ENCODE results near the gene ADCYAP1R1.

ADCYAP1R1 gene

DNA sequence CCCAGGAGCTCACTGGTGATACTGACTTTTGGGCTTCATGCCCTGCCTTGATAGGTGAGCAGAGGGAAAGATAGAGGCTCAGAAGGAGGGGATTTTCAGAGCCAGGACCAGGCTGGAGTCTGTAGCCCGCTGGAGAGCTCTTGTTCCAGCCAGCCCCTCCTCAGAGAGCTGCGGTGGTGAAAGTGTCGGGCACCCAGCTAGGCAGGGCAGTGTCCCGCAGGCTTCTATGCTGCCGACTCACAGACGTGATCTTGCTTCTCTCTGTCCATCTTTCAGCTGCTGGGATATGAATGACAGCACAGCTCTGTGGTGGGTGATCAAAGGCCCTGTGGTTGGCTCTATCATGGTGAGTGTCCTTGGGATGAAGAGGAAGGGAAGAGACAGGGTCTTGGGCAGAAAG, 35.2 kb downstream of the ADCYAP1R1 start:
- DNase-seq (ENCODE audit: low read depth in 2 of 2) = no peak

DNA sequence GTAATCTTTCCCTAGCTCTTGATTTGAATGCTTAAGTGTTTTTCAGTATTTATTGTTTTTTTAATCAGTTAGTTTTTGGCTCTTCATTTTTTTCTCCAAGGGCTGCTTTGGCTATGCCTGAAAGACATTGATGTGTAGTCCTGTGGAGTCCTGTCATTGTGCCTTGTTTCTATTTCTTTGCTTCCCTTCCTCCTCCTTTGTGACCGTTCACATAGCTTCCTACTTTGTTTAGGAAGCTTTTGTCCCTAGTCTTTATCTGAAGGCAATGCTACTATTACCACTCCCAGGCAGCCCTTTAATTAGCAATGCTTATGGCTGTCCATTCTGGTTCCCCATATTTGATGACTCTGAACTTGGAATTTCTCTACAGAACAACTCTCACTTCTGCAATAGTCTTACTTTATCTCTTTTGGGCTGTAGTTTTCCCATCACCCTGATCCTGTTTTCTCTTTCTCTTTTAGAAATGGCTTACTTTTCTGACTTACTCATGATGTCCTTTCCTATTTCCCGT, 39.9 kb downstream of the ADCYAP1R1 start:
- no peak for DNase-seq (ENCODE audit: low read depth in 2 of 2)

DNA sequence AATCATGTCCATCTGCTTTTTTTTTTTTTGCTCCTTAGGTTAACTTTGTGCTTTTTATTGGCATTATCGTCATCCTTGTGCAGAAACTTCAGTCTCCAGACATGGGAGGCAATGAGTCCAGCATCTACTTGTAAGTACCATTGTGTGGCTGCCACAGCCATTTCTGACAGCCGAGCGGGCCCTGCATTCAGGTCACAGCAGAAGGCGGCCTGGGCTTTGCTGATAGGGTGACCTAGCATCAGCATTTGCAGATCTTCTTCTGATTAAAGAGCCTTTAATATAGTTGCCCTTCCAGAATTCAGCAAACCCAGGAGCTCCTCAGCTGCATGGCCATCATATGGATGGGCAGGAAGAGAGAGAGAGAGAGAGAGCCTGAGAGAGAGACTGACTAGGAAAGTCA, 40.5 kb downstream of the ADCYAP1R1 start:
- no peak for DNase-seq (ENCODE audit: low read depth in 2 of 2)

DNA sequence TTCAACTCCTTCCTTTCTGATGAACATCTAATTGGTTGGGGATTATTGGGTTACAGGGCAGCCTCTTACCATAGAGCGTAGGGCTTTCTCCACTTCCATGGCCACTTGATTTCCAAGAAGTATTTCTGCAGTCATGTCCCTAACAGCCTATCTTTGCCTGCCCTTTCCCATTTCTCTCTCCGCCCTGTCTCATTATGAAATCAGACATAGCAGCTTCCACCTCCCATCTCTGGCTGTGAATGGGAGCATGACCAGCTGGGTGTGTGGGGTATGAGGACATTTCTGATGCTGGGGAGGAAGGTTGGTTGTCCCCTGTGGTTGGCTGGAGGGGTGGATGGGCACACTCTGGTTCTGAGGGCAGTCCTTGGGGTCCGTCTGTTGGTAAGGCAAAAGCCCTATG, 41.2 kb downstream of the ADCYAP1R1 start:
- DNase-seq (ENCODE audit: low read depth in 2 of 2) = no peak

DNA sequence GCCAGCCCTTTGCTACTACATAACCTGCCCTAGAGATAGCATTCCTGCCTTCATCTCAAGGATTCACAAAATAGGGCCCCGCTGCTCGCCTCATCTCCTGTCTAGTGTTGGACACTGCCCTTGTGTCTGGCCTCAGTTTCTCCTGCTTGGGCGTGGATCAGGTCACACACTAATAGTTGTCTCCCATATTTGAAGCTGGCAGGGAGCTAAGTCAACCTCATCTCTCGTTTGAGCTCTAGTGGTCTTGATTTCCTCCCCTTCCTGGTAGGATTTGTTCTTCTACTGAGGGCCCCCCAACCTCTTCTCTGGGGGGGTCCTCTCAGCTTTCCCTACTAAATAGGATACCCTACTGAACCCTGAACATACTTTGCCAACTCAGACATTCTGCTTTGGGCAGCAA, 42.2 kb downstream of the ADCYAP1R1 start:
- no peak for DNase-seq (ENCODE audit: low read depth in 2 of 2)

DNA sequence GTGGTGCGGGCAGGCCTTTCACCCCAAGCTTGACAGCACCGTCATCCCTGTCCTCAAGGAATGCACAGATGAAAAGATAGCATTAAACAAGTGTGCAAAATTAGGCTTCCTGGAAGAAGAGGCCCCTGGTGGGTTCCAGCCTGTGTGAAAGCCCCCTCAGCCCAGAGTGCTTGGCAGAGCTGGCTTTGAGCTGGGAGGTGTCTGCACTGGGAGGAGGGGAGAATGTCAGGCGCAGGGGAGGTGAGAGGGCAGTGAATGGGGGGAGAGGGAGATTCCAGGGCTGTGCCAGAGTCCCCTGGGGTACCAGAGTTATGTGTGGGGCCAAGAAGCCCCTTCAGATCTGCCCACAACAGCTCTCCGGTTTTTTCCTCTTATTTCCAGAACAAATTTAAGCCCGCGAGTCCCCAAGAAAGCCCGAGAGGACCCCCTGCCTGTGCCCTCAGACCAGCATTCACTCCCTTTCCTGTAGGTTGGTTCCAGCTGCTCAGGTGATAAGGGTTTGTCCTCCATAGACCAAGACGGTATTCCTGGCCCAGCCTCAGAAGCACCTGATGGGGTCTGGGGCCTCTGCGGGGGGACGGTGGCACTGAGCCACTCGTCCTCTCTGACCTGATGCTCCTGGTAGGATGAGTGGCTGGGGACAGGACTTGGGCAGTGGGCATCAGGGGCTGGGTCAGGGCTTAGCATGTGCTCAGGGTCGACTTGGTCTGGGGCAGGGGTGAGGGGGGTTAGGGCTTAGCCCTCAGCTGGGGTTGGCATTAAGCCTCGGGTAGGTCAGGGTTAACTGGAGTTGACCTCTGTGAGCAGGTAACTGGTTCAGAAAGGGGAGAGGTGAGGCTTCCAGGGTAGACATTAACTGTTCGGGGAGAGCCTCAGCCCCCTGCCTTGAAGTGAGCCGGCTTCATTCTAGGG, 43.4 kb downstream of the ADCYAP1R1 start:
- no peak for DNase-seq (ENCODE audit: low read depth in 2 of 2)

DNA sequence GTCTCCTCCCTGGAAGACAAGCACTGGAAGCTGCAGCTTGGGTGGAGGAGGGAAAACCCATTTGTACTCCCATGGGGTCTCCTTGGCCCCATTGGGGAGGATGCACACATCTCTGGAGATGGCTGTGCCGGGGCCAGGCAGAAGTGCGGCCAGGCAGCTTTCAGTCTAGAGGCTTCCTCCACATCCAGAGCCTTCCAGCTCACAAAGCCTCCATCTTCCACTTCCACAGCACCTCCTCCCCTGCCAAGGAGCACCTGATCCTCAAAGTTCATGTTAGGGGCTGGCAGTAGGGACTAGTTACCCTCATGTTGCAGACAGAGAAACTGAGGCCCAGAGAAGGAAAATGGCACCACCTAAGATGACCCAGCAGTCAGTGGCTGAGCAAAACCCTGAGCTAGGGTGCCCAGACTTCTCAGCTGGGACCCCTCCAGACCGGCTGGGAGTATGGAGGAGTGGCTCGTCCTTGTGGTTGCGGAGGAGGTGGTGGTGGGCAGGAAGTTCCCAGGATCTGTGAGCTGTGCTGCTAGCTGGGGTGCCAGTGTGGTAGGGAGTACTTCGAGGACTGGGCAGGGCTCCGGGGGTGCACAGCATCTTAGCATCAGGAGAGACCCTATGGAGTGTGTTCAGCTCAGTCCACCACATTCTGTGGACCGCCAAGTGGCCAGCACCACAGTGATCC, 44.2 kb downstream of the ADCYAP1R1 start:
- no peak for DNase-seq (ENCODE audit: low read depth in 2 of 2)

DNA sequence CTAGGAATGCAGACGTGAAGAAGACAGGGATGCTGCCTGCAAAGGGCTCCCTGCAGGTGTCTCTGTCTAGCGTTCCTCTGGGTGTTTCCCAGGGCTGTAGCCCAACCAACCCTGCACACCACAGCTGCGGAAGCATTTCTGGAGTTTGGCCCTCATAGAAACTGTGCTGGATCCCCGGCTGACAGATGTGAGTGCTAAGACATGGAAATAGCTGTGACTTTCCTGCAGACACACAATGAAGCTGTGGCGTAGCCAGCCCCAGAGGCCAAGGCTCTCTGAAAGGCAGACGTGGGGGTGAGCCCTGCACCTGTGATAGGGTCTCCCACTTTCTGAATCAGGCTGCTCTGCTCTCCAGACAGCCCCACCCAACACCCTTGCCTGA, 44.8 kb downstream of the ADCYAP1R1 start:
- no peak for DNase-seq (ENCODE audit: low read depth in 2 of 2)

DNA sequence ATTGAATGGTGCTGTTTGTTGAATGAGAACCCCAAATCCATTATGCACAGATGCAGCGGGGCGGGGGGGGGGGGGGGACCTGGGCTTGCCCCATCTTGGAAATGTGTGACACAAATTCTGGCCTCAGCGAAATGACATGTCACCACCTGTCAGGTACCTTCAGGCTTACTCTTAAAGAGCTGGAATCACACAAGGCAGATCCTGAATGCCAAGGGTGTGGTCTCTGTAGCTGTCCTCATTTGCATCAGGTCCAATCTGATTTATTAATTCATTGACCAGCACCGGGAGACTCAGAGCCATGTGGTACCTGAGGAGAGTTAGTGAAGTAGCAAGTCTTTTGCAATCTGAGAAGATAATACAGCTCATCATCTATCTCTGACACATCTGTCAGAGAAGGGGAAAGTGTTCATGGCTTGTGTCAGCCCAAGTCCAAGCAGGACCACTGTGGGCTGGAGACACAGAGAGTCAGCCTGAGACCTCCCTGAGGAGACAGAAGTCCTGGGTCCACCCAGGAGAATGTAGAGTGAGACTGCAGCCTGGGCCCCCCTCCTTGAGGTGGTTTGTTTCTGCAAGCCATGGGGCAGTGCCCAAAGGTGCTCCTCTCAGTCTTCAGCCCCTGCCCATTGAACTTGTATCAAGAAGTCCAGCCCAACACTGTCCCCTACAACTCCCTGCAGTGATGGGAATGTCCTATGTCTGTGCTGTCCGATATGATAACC, 46.7 kb downstream of the ADCYAP1R1 start:
- DNase-seq (ENCODE audit: low read depth in 2 of 2) = no peak

DNA sequence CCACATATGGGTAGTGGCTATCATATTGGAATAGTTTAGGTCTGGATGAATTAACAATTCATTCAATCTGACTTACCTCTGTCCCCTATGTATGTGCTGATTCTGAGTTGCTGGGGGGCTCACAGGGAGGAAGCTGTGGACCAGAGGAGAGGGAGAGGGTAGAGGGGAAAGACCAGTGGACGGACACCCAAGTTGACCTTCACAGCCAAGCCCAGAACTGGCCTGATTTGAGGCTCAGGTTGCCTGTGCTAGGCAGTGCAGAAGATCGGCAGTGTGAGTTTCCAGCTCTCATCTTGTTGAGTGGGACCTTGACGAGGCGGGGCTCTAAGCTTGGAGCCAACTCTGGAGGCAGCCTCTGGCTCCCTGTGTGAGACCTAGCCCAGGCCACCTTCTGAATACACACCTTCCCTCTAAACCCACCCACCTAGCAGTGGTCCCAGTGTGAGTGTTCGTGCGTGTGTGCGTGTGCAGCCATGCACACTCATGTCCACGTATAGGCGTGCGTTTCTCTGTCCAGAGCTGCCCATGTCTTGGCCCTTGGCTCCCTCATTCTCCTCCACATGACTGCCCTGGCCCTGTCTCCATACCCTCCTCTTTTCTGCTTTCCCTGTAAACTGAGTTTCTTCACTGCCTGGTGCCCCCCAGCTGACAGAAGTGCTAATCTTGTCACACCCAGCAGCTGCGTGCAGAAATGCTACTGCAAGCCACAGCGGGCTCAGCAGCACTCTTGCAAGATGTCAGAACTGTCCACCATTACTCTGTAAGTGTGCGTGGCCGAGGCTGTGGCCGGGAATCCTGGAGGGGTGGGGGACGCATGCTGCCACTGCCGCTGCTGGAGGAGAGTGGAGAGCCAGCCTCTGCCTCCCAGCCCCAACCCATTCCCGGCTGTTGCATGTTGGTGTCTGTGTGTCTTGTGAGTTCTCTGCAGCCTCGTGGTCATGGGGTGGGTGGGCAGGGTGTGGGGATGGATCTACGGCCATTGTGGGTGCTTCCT, 47.6 kb downstream of the ADCYAP1R1 start:
- no peak for DNase-seq (ENCODE audit: low read depth in 2 of 2)

DNA sequence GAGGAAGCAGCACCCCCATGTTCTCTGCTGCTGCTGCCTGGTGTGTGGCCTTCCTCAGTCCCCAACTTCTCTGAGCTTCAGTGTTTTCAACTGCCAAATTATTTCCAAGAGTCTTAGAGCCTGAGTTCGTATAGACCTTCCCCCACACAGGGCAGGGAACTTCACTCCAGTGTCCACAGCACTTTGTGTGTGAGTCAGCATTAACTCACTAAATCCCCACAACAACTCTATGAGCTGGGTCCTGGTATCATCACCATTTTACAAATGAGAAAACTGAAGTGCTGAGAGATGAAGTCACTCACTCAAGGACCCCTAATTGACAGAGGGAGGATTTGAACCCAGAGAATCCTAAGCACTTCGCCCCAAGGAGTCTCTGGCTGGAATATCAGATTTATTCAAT, 48.3 kb downstream of the ADCYAP1R1 start:
- DNase-seq (ENCODE audit: low read depth in 2 of 2) = no peak

DNA sequence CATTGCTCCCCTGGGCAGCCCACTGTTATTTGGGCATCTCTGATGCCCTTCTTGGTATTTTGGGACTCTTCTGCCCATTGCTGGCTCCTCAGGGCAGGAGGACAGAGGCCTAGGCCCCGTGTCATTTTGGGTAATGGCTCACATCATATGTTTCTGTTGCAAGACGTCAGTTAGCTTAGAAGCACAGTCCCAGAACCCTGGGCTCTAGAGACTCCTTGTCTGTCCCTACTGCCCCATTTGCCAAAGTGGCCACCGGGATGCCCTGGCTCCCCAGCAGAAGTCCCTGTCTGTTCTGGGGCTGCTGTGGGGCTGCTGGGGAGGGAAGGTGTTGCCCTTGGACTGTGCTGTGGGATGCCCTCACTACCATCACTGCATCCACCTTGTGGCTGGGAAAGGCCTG, 48.8 kb downstream of the ADCYAP1R1 start:
- DNase-seq (ENCODE audit: low read depth in 2 of 2) = no peak

DNA sequence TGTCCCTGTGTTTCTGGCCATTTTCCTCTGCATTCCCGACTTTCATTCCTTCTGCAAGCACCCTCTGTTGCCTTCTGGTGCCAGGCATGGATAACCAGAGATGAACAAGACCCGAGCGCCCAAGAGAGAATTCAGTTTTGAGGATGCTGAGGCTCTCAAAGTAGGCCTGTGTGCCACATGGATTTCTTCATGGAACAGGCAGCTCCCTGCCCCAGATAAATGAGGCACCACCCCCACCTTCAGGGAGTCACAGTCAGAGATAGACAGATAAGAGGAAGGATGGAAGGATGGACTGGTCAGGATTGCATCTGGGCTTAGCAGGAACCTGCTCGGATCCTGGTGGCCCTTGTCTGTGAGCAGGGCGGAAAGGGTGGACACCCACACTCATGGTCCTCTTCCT, 49.4 kb downstream of the ADCYAP1R1 start:
- DNase-seq (ENCODE audit: low read depth in 2 of 2) = no peak

DNA sequence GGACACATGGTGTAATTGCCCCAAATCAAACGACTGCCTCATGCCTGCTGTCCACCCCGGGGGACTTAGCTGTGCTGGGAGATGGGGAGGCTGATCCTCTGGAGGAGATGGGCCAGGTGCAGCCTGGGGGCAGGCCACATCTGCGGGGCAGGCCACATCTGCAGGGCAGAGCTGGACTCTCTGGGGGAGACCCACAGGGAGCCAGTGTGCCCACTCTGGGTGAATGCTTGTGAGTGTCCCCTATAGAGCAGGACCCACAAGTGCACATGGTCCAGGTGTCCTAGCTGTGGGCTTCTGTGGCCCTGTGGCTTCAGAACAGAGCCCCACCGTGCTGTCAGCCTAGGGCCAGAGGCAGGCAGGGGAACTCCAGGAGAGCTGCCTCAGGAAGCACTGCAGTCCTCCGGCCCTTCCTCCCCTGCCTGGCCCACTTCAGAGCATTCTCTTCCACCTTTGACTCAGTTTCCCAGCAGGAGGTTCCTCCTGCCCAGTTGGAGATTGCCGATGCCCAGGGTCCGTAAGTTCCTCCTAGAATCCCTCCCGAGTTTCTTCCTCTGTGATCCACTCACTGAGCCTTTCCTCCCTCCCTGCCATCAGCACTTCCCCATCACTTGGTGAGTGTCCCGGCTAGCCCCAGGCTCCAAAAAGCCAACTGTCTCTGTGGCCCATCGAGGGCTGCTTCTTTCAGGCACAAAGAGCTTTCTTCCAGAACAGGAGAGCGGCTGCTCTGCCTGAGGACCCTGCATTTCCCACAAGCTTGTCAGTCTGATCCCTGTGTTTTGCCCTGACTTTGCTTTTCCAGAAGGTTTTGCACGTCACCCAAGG, 50.3 kb downstream of the ADCYAP1R1 start:
- DNase-seq (ENCODE audit: low read depth in 2 of 2) = no peak

DNA sequence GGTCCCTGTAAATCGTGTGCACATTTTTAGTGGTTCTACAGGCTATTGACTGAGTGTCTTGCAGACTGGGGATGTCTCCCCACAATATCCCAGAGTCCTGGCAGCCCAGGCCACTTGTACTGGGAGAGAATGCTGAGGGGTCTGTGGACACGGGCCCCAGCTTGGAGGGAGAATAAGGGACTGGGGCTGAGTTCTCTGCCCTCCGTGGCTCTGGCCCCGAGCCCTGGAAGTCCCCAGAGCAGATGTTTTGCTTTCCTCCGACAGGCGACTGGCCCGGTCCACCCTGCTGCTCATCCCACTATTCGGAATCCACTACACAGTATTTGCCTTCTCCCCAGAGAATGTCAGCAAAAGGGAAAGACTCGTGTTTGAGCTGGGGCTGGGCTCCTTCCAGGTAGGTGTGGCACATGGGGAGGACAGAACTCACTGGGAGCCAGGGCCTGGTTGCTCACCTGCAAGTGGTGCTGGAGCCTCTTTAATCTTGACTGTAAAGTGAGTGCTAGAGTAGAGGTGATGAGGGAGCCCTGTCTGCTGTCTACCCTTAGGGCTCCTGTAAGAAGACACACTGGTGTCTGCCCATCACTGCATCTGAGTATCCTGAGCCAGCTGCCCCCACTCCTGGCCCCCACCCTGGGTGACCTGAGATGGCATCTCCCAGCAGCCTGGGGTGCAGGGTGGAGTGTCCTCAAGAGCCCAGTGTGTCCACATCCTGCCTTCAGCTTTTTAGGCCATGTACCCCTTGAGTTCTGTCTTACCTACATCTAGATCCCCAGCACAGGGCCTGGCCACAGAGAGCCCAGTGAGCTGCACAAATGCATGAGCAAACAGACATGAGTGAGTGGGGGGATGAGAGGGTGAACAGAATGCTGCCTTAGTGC, 51.1 kb downstream of the ADCYAP1R1 start:
- no peak for DNase-seq (ENCODE audit: low read depth in 2 of 2)

DNA sequence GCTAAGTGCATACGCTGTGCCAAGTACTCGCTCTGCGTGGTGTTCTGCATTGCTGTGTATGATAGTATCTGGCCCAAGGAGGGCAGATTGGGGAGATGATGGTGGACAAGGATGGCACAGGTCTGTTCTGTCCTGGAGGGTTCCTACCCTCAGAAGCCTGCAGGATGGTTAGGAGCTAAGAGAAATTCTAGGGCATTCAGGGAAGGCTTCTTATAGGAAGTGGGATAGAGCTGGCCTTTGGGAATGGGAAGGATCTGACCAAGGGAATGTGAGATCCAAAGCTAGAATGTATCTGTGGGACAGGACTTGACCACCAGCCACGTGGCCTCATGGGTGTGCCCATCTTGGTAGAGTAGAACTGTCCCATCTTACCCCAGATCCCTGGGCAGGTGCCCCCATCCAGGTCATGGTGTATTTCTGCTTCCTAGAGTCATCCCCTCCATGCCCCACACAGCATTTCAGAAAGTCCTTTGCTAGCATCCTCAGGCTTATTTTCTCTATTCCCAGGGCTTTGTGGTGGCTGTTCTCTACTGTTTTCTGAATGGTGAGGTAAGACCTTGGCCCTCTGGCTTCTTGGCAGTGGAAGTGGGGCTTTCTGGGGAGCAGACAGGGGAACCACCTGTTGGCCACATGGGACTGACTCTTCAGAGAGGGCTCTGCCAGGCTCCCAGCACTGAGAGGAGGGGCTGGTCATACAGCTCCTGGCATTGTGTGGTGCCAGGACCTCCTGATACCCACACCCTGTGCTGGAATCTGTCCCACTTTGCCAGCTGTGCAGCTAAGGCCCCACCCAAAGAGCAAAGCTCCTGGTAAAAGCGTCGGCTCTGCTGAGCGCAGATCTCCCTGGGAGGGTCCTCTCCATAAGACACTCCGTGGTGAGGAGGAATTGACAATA, 52.5 kb downstream of the ADCYAP1R1 start:
- no peak for DNase-seq (ENCODE audit: low read depth in 2 of 2)

DNA sequence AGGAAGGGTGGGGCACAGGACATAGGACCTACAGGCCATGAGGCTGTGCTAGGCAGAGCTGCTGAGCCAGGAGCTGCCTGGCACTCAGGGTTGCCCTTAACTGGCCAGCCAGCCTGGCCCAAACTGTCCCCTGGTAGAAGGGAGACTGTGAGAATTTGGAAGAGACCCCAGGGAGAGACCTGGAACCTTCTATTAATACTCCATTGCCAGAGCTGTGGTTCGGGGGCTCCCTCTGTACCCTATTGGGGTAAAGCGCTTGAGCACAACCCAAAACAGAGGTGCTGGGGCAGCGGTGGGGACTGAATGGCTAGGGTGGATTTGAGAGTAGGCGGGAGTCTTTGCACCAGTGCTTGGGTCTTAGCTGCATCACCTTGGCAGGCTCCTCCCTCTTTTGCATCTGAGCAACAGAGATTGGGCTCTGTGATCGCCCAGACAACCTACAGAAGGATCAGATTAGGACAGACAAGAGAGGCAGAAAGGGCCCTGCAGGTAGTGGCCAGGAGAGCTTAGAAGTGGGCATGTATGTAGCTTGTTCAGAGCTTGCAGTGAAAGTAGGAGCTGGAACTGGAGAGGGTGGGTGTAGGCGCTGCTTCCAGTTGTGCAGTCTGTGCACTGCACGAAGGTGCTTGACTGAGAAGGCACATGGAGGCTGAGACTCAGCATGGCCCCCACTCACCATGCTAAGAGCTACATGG, 53.3 kb downstream of the ADCYAP1R1 start:
- no peak for DNase-seq (ENCODE audit: low read depth in 2 of 2)
